ENCODE data around the gene DUSP11.

- TF ChIP-seq EZH2phosphoT487 (IDR thresholded peaks at IDR 0.05; ENCODE audit: borderline replicate concordance, low read length) (no peak), CTCF (IDR thresholded peaks at IDR 0.05; ENCODE audit: low read depth, low read length, poor library complexity, severe bottlenecking) (no peak)
Measured at GRCh38 chr2:73717251-73717606, 62.7 kb downstream of the DUSP11 start.

All from DOHH2 (cell line).